K562 (cell line): Measurements from ENCODE around the gene GRIN2D. TPM values are rescaled to one million over a fixed set of nuclear protein-coding genes. Genes with fewer than 3 reads are reported as not detected.

Source experiments
- CREB1 ChIP-seq, 2 experiments: sonication (generic) in 1 of 2; formaldehyde crosslinking in 1 of 2; IDR thresholded peaks; 2 replicates each; pipeline versions ENCODE4 v1.6.1 to v1.8.0; 2012 to 2022; ENCODE audit warnings: inconsistent platforms in 1 of 2, mild to moderate bottlenecking in 1 of 2, missing genetic modification reagents in 1 of 2, moderate library complexity in 1 of 2
- ETV5 ChIP-seq: sonication (generic); formaldehyde crosslinking; IDR thresholded peaks from 2 replicates; pipeline ENCODE4 v1.4.0; 2020; ENCODE audit warnings: low read depth, mild to moderate bottlenecking, missing genetic modification reagents
- FOXP1 ChIP-seq: sonication (generic); formaldehyde crosslinking; IDR thresholded peaks from 2 replicates; pipeline ENCODE4 v1.8.0; 2022; ENCODE audit warnings: mild to moderate bottlenecking, missing genetic modification reagents
- MBD2 ChIP-seq: sonication (generic); IDR thresholded peaks from 2 replicates; pipeline ENCODE4 v1.6.1; 2016; ENCODE audit warnings: low read depth, borderline replicate concordance
- MCM7 ChIP-seq, 2 experiments: fragments of 450-650 bp; IDR thresholded peaks; 2 replicates each; pipeline ENCODE4 v1.6.1; 2016 to 2018
- MYC ChIP-seq, 2 experiments: fragments of 250-450 bp in 1 of 2; sonication (Bioruptor Pico) in 1 of 2; IDR thresholded peaks; 2 replicates each; pipeline versions ENCODE4 v1.5.1 to v1.6.1; 2012 to 2021; ENCODE audit warnings: low read depth in 2 of 2, borderline replicate concordance in 1 of 2, improper control_type of control experiment in 1 of 2, low read length in 1 of 2, mild to moderate bottlenecking in 1 of 2, moderate library complexity in 1 of 2
- POLR2H ChIP-seq: IDR thresholded peaks from 2 replicates; pipeline ENCODE4 v1.6.1; 2016; ENCODE audit warnings: missing genetic modification characterization, low read depth, mild to moderate bottlenecking, control low read depth, missing compliant biosample characterization, moderate library complexity
- POU5F1 ChIP-seq: fragments of 150-350 bp; IDR thresholded peaks from 2 replicates; pipeline ENCODE4 v1.6.1; 2014; ENCODE audit warnings: borderline replicate concordance, low read length, low read depth, mild to moderate bottlenecking; ENCODE audit not compliant: partially characterized antibody
- SAP30 ChIP-seq: fragments of 200-600 bp; sonication (generic); IDR thresholded peaks from 2 replicates; pipeline ENCODE4 v1.6.1; 2012; ENCODE audit warnings: borderline replicate concordance, low read depth, mild to moderate bottlenecking, moderate library complexity, low read length, control low read depth, inconsistent platforms; ENCODE audit not compliant: insufficient read depth, poor library complexity, severe bottlenecking
- TBP ChIP-seq: optimal IDR thresholded peaks from 2 replicates; pipeline ENCODE3; 2011; ENCODE audit warnings: low read depth, low read length, improper control_type of control experiment
- TCF7 ChIP-seq: sonication (generic); IDR thresholded peaks from 2 replicates; pipeline ENCODE4 v1.6.1; 2016; ENCODE audit warnings: antibody characterized with exemption, borderline replicate concordance
- TEAD4 ChIP-seq, 2 experiments: sonication (generic) in 1 of 2; formaldehyde crosslinking in 1 of 2; IDR thresholded peaks; 2 replicates each; pipeline versions ENCODE4 v1.6.1 to v1.8.0; 2012 to 2022; ENCODE audit warnings: borderline replicate concordance in 1 of 2, inconsistent platforms in 1 of 2, low read length in 1 of 2, mild to moderate bottlenecking in 1 of 2, missing genetic modification reagents in 1 of 2
- ZKSCAN3 ChIP-seq: fragments of 250-450 bp; sonication (Bioruptor Pico); IDR thresholded peaks from 2 replicates; pipeline ENCODE4 v1.4.0; 2020
- ZNF41 ChIP-seq: fragments of 250-450 bp; sonication (Bioruptor Pico); conservative IDR thresholded peaks from 2 replicates; pipeline ENCODE4 v1.4.0; 2020; ENCODE audit warnings: mild to moderate bottlenecking
- ZNF589 ChIP-seq: fragments of 200-800 bp; sonication (Bioruptor generic); IDR thresholded peaks from 2 replicates; pipeline ENCODE4 v1.6.1; 2016; ENCODE audit warnings: low read depth, missing genetic modification characterization, missing compliant biosample characterization
- ZNF766 ChIP-seq: fragments of 200-800 bp; sonication (Bioruptor generic); conservative IDR thresholded peaks from 2 replicates; pipeline ENCODE4 v1.6.1; 2016; ENCODE audit warnings: missing genetic modification characterization, missing compliant biosample characterization
- polyA plus RNA-seq, 8 experiments: library from polyadenylated mRNA; depleted of rRNA in 4 of 8; stranded (reverse) in 5 of 8; unstranded in 3 of 8; fragments of >200 nt; fragmentation: Nextera tagmentation in 2 of 8; fragmentation: Illumina TruSeq in 1 of 8; extraction: Ambion mirVana in 2 of 8; extraction: Trizol in 1 of 8; gene quantifications; 2 replicates each; pipeline versions ENCODE4 v1.2.1 to v1.2.3, GENCODE V29; 2011 to 2014; ENCODE audit warnings: inconsistent platforms in 1 of 8, missing spikeins in 1 of 8
- total RNA-seq, 7 experiments: library from RNA; depleted of rRNA in 6 of 7; stranded (reverse); fragments of >200 nt in 6 of 7; fragmentation: Illumina TruSeq in 2 of 7; extraction: Trizol in 2 of 7; gene quantifications; 2 replicates each; pipeline versions ENCODE4 v1.2.1 to v1.2.3, GENCODE V29; 2011 to 2021; ENCODE audit warnings: low replicate concordance in 1 of 7
- TF ChIP-seq, protein P1 (sequence below): fragments of 250-450 bp; sonication (Bioruptor Pico); IDR thresholded peaks from 2 replicates; pipeline ENCODE4 v1.4.0; 2020
- TF ChIP-seq, protein P2 (sequence below): fragments of 200-800 bp; sonication (Bioruptor generic); IDR thresholded peaks from 2 replicates; pipeline ENCODE4 v1.6.1; 2017; ENCODE audit warnings: missing genetic modification characterization, missing compliant biosample characterization

The GRIN2D gene
- total and polyA plus RNA-seq, 9 of the 15 experiments (the other 6 are each of a cell fraction or from before 2014, with no cell fraction given): 0.32 to 31.5 (median 1.8) TPM

DNA sequence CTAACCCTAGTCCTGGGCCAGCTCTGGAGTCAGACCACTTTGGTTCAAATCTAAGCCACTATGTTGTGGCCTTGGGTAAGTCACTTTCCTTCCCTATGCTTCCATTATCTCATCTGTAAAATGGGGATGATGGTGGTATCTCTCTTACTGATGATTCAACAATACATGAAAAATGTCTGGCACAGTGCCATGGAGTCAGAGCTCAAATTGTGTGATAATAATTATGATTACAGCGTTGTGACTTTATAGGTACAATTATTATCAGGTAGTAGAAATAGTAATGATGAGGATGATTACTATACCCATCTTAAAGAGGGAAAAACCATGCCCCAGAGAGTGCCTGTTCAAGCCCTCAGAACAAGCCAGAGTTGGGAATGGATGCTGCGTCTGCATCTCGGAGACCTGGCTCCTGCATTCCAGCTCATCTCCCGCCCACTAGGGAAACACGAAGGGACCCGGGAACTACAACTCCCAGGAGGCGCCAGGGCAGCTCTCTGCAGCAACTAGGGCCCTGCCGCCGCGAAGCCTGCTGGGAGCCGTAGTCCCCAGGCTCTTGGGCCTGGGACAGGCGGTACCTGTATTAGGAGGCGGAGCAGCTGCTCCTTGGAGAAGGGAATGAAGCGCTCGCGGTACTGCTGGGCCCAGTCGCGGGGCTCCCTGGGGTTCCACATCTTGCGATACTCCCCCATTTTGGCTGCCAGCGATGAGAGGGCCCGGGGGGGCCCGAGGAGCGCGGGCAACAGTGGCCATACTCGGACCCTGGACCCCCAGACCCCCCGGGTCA lies 30.6 kb upstream of the GRIN2D start (continued):
- peak; percentile 89; the same call in 1 of the 2 replicates for TF ChIP-seq ZNF589 (CRISPR knock-in tag)
- TF ChIP-seq MYC (IDR thresholded peaks at IDR 0.05; ENCODE audit: low read depth, low read length): peak; percentile 53; the same call in 1 of the 2 replicates
- no peak; the same call in 1 of the 2 replicates for TF ChIP-seq MYC (CRISPR knock-in tag; IDR thresholded peaks at IDR 0.05; ENCODE audit: borderline replicate concordance, low read depth)
- peak; percentile 79 for TF ChIP-seq TEAD4 (IDR thresholded peaks at IDR 0.05; ENCODE audit: low read length)
- no peak for TF ChIP-seq TEAD4 (CRISPR knock-in tag; IDR thresholded peaks at IDR 0.05; ENCODE audit: borderline replicate concordance)
- TF ChIP-seq, protein P1, sequence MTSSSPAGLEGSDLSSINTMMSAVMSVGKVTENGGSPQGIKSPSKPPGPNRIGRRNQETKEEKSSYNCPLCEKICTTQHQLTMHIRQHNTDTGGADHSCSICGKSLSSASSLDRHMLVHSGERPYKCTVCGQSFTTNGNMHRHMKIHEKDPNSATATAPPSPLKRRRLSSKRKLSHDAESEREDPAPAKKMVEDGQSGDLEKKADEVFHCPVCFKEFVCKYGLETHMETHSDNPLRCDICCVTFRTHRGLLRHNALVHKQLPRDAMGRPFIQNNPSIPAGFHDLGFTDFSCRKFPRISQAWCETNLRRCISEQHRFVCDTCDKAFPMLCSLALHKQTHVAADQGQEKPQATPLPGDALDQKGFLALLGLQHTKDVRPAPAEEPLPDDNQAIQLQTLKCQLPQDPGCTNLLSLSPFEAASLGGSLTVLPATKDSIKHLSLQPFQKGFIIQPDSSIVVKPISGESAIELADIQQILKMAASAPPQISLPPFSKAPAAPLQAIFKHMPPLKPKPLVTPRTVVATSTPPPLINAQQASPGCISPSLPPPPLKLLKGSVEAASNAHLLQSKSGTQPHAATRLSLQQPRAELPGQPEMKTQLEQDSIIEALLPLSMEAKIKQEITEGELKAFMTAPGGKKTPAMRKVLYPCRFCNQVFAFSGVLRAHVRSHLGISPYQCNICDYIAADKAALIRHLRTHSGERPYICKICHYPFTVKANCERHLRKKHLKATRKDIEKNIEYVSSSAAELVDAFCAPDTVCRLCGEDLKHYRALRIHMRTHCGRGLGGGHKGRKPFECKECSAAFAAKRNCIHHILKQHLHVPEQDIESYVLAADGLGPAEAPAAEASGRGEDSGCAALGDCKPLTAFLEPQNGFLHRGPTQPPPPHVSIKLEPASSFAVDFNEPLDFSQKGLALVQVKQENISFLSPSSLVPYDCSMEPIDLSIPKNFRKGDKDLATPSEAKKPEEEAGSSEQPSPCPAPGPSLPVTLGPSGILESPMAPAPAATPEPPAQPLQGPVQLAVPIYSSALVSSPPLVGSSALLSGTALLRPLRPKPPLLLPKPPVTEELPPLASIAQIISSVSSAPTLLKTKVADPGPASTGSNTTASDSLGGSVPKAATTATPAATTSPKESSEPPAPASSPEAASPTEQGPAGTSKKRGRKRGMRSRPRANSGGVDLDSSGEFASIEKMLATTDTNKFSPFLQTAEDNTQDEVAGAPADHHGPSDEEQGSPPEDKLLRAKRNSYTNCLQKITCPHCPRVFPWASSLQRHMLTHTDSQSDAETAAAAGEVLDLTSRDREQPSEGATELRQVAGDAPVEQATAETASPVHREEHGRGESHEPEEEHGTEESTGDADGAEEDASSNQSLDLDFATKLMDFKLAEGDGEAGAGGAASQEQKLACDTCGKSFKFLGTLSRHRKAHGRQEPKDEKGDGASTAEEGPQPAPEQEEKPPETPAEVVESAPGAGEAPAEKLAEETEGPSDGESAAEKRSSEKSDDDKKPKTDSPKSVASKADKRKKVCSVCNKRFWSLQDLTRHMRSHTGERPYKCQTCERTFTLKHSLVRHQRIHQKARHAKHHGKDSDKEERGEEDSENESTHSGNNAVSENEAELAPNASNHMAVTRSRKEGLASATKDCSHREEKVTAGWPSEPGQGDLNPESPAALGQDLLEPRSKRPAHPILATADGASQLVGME: 0 out of 2 replicates have a peak, but pooled peaks have one; percentile 34
- TF ChIP-seq, protein P2, sequence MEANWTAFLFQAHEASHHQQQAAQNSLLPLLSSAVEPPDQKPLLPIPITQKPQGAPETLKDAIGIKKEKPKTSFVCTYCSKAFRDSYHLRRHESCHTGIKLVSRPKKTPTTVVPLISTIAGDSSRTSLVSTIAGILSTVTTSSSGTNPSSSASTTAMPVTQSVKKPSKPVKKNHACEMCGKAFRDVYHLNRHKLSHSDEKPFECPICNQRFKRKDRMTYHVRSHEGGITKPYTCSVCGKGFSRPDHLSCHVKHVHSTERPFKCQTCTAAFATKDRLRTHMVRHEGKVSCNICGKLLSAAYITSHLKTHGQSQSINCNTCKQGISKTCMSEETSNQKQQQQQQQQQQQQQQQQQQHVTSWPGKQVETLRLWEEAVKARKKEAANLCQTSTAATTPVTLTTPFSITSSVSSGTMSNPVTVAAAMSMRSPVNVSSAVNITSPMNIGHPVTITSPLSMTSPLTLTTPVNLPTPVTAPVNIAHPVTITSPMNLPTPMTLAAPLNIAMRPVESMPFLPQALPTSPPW: peak; percentile 70
- TF ChIP-seq CREB1 (IDR thresholded peaks at IDR 0.05): 0 out of 2 replicates have a peak, but pooled peaks have one; percentile 32
- TF ChIP-seq CREB1 (CRISPR knock-in tag; IDR thresholded peaks at IDR 0.05): no peak; the same call in 1 of the 2 replicates
- TF ChIP-seq ZNF766: peak; percentile 95
- TF ChIP-seq POU5F1: peak; percentile 59
- no peak for TF ChIP-seq ZNF41 (CRISPR knock-in tag)
- no peak for TF ChIP-seq SAP30
- TF ChIP-seq TBP: peak; percentile 55
- no peak for TF ChIP-seq ZKSCAN3
- no peak for TF ChIP-seq MCM7 (IDR thresholded peaks at IDR 0.05)
- TF ChIP-seq ETV5 (CRISPR knock-in tag): no peak; the same call in 1 of the 2 replicates
- TF ChIP-seq MBD2: peak; percentile 88
- TF ChIP-seq FOXP1 (CRISPR knock-in tag): peak; percentile 78; the same call in 1 of the 2 replicates
- TF ChIP-seq POLR2H (tag): no peak
- no peak for TF ChIP-seq TCF7
